ENCODE measurements around the gene LRRC45. TPM values are rescaled to one million over a fixed set of nuclear protein-coding genes. Genes with fewer than 3 reads are reported as not detected.

Gene LRRC45
- total RNA-seq (2014; rRNA removed; shearing (Covaris generic)) (52.0 and 62.6 TPM in 2 replicates), total RNA-seq (2022) (40.9 and 41.2 TPM in 2 replicates), Bru-seq, nascent RNA (percentile 46 among the genes with signal in this experiment), BruChase-seq, experiment 1, labeled RNA remaining after a 6-hour chase (percentile 66 among the genes with signal in this experiment), BruChase-seq, experiment 2, labeled RNA remaining after a 2-hour chase (percentile 60 among the genes with signal in this experiment)
- long read RNA-seq, transcript LRRC45-201 (17 exons, 2,701 nt) = major isoform, 16 of 46 reads
- long read RNA-seq, partial matches to known transcripts = 3 of 46 reads
- long read RNA-seq, other reads (novel, unspliced or antisense) = 27 of 46 reads

- TF ChIP-seq EZH2phosphoT487 (IDR thresholded peaks at IDR 0.05; ENCODE audit: borderline replicate concordance, low read depth, low read length) = no peak
- TF ChIP-seq CTCF (conservative IDR thresholded peaks at IDR 0.05; ENCODE audit: low read length) = no peak
- Histone ChIP-seq H2AFZ (ENCODE audit: low read length) (peak within 1 kb of the TSS; percentile 62), H3K79me2 (ENCODE audit: insufficient read depth, low read depth, low read length) (peaks cover 12% of the 10 kb centered on the region; the same call in 1 of the 2 replicates), H3K4me3 (ENCODE audit: low read depth, low read length, poor library complexity, severe bottlenecking) (peak within 1 kb of the TSS; percentile 94), H3K9me3 (ENCODE audit: low read length) (no peaks in the 10 kb centered on the region), H4K20me1 (ENCODE audit: insufficient read depth, low read length) (no peaks in the 10 kb centered on the region), H3K36me3 (ENCODE audit: insufficient read depth, low read length) (peaks cover 10% of the 10 kb centered on the region; the same call in 1 of the 2 replicates), H3K4me2 (ENCODE audit: low read length) (peak within 1 kb of the TSS; percentile 87), H3K9me2 (ENCODE audit: insufficient read depth, low read length) (no peaks in the 10 kb centered on the region), H3K27ac (ENCODE audit: low read depth, low read length, poor library complexity, severe bottlenecking) (peak within 1 kb of the TSS; percentile 44), H3K4me1 (ENCODE audit: insufficient read depth, low read length, poor library complexity, severe bottlenecking) (peaks cover 30% of the 10 kb centered on the region)
- DNase-seq (ENCODE audit: low spot score) = peak; percentile 100
- POLR2A ChIA-PET = interaction anchor here (0.7 to 2.0 kb wide), 5 partner anchors 12 to 147 kb away, joined by 3 to 9 read pairs (median 4); partner anchors contain the start of gene DCXR
- intact Hi-C loops (cut with micrococcal nuclease; ENCODE audit: unreplicated experiment) = loop anchor here (1.0 to 2.0 kb wide), 4 partner anchors 14 to 132 kb away; partner anchors contain the start of genes ALYREF, ANAPC11, DCXR and FASN
- BruUV-seq (replicated peaks) = no TSS peak
- CTCF ChIA-PET (ENCODE audit: unreplicated experiment) = interaction anchor here (0.5 to 3.8 kb wide), 4 partner anchors 15 to 218 kb away, joined by 3 to 19 read pairs (median 4); partner anchors contain the start of gene DCXR
Measured at GRCh38 chr17:82022981-82023446, at the start of gene LRRC45. Gene LRRC45 (plus strand): TSS chr17:82023305. CDS start chr17:82023644, 339 bp downstream.

GRCh38 chr17:81973432-81973831, 49.7 kb upstream of the LRRC45 start:
- intact Hi-C loops (cut with micrococcal nuclease; ENCODE audit: unreplicated experiment) = no loop called here
- H3K36me3 ChIP-seq (ENCODE audit: insufficient read depth, low read length) = no peaks in the 10 kb centered on the region
- POLR2A ChIA-PET = no interaction called here
- peaks cover 18% of the 10 kb centered on the region for H3K4me1 ChIP-seq (ENCODE audit: insufficient read depth, low read length, poor library complexity, severe bottlenecking)
- no peak overlapping the region for H3K4me2 ChIP-seq (ENCODE audit: low read length)
- H3K4me3 ChIP-seq (ENCODE audit: low read depth, low read length, poor library complexity, severe bottlenecking) = no peak overlapping the region
- H3K9me3 ChIP-seq (ENCODE audit: low read length) = peaks cover 9% of the 10 kb centered on the region; the same call in 1 of the 2 replicates
- BruUV-seq (replicated peaks) = no TSS peak
- no peak for DNase-seq (ENCODE audit: low spot score)
- H3K9me2 ChIP-seq (ENCODE audit: insufficient read depth, low read length) = no peaks in the 10 kb centered on the region
- no peak overlapping the region for H2AFZ ChIP-seq (ENCODE audit: low read length)
- no peaks in the 10 kb centered on the region for H4K20me1 ChIP-seq (ENCODE audit: insufficient read depth, low read length)
- H3K27ac ChIP-seq (ENCODE audit: low read depth, low read length, poor library complexity, severe bottlenecking) = no peak overlapping the region
- H3K79me2 ChIP-seq (ENCODE audit: insufficient read depth, low read depth, low read length) = peaks cover 6% of the 10 kb centered on the region; the same call in 1 of the 2 replicates
- CTCF ChIA-PET (ENCODE audit: unreplicated experiment) = no interaction called here
- TF ChIP-seq EZH2phosphoT487 (IDR thresholded peaks at IDR 0.05; ENCODE audit: borderline replicate concordance, low read depth, low read length) = no peak
- no peak for TF ChIP-seq CTCF (conservative IDR thresholded peaks at IDR 0.05; ENCODE audit: low read length)
